Measurements from ENCODE around the gene OR10V1.
"Not testable (repeated sequence)": the region's sequence is repeated elsewhere in the genome, so short reads cannot be mapped to it uniquely, and the experiment has no call there.

OR10V1 gene

DNA sequence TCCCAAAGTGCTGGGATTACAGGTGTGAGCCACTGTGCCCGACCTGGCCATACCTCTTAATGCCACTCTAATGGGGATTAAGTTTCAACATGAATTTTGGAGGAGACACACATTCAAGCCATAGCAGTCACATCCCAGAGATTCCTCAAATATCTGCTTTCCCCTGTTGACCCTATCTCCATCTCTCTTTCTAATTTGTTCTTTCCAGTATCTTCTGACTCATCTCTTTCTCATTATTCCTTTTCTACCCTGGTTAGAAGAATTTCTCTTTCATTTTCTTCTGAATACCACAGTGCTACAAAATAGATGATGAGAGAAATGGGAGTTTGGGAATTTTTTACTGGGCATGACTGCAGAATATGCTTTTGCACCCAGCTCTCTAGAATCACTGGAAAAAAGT, 5.1 kb downstream of the OR10V1 start:
- DNase-seq: peak; percentile 44

DNA sequence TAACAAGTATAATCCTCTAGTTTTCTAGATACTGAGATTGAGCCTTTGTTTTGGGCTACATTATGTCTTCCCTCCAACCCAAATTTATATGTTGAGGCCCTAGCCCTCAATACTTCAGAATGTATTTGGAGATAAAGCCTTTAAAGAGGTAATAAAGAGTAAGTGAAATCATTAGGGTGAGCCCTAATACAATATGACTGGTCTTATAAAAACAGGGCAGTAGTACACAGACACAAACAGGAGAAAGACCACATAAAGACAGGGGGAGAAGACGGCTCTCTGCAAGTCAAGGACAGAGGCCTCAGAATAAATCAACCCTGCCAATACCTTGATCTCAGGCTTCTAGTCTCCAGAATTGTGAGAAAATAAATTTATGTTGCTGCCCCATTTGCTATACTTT, 6.3 kb downstream of the OR10V1 start:
- no peak for DNase-seq

DNA sequence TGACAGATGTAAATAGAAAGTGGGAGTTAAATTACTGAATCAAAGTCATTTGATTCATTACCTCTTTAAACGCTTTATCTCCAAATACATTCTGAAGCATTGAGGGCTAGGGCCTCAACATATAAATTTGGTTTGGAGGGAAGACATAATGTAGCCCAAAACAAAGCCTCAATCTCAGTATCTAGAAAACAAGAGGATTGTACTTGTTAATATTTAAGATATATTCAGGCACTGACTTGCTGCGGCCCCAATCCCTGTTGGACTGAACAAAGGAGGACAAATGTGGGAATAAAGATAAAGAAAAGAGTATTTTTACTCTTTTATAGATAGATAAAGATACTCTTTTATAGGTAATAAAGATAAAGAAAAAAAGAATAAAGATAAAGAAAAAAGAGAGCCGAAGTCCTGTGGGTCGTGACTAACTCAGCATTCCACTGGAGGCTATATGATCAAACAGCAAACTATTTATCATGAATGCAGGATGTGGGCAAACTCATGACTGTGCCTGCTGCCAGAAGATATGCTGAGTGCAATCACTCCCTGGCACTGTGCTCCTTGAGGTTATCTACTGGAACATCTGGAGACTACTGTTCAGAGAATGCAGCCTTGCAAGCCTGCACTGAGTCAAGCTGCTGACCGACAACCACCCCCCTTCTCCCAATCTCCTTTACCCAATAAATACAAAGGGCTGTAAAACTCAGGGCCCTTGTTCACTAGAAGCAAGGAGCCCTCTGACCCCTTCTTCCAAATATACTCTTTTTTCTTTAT, 6.9 kb downstream of the OR10V1 start:
- peak; percentile 98 for DNase-seq

DNA sequence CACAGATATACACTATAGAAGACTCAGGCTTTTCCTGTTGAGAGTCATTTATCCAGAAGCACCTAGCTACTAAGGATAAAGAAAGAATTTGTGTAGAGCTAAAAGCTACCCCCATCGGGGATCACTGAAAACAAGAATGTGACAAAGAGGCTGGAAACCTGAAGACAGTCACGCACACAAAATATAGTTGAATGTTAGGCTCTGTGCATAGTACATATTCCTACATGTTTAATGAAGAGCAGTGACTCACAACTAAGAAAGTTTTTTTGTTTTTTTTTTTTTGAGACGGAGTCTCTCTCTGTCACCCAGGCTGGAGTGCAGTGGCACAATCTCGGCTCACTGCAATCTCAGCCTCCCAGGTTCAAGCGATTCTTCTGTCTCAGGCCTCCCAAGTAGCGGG, 8.4 kb downstream of the OR10V1 start:
- no peak for DNase-seq

DNA sequence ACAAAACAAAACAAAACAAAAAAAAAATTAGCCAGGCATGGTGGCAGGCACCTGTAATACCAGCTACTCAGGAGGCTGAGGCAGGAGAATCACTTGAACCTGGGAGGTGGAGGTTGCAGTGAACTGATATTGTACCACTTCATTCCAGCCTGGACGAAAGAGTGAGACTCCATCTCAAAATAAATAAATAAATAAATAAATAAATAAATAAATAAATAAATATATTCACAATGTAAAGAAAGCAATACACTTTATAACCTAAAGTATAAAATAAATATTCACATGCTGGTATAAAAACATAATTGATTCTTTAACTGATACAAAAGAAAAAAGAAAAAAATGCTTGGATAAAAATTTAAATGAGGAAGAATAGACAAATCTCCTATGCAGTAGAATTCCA, 10.1 kb downstream of the OR10V1 start:
- not testable (repeated sequence) for DNase-seq

DNA sequence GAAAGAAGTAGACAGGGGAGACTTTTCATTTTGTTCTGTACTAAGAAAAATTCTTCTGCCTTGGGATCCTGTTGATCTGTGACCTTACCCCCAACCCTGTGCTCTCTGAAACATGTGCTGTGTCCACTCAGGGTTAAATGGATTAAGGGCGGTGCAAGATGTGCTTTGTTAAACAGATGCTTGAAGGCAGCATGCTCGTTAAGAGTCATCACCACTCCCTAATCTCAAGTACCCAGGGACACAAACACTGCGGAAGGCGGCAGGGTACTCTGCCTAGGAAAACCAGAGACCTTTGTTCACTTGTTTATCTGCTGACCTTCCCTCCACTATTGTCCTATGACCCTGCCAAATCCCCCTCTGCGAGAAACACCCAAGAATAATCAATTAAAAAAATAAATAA, 13.5 kb downstream of the OR10V1 start:
- DNase-seq: not testable (repeated sequence)

DNA sequence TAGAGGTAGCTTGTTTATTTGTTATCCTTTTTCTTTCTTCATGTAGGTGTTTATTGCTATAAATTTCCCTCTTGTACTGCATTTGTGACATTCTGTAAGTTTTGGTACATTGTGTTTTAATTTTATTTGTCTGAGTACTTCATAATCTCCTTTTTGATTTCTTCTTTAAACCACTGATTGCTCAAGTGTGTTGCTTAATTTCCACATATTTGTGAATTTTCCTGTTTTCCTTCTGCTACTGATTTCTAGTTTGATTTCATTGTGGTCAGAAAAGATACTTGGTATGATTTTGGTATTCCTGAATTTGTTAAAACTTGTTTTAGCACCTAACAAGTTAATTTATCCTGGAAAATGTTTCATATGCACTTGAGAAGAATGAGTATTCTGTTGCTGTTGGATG, 15.1 kb downstream of the OR10V1 start:
- DNase-seq: no peak

DNA sequence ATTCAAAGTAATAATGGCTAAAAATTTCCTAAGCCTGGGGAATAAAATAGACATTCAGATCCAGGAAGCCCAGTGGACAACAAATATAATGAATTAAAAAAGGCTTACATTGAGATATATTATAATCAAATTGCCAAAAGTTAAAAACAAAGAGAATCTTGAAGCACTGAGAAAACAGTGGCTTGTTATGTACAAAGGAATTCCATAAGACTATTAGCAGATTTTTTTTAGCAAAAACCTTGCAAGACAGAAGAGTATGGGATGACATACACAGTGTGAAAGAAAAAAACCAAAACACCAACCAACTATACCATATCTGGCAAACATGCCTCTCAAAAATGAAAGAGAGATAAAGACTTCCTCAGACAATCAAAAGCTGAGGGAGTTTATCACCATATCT, 20.7 kb downstream of the OR10V1 start:
- no peak for DNase-seq

DNA sequence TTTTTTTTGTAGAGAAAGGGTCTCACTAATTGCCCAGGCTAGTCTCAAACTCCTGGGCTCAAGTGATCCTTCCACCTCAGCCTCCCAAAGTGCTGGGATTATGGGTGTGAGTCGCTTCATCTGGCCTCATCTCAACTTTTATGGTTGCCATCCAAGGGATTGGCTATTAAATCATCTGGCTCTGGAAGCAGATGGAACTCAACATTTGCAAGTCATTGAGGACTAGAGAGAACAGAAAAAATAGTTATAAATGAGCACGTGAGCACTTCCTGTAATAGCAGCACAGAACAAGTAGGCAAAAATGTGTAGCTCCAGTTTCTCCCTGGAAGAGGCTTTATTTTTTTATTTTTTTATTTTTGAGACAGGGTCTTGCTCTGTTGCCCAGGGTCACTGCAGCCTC, 22.5 kb downstream of the OR10V1 start:
- no peak for DNase-seq

DNA sequence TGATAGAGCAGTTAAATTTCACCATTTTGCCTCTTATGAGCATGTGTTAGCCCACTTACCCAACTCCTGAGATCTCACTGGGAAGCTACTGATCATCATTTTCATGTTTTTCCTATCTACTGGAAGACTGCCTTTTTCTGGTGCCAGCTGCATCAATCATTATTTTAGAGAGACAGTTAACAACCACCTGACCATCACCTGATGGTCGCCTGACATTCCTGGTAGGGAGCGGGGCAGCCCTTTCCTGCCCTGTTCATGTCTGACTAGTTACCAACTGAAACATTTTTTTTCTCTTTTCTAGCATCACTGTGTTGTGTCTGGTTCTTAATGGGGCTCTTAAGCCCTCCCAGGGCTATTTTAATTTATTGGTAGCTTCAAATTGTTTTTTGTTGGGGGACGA, 24.6 kb downstream of the OR10V1 start:
- DNase-seq: no peak

DNA sequence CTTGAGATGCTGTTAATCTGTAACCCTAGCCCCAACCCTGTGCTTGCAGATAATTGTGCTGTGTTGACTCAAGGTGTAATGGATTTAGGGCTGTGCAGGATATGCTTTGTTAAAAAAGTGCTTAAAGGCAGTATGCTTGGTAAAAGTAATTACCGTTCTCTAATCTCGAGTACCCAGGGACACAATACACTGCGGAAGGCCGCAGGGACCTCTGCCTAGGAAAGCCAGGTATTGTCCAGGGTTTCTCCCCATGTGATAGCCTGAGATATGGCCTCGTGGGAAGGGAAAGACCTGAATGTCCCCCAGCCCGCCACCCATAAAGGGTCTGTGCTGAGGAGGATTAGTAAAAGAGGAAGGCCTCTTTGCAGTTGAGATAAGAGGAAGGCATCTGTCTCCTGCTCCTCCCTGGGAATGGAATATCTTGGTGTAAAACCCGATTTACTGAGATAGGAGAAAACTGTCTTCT, 32.4 kb downstream of the OR10V1 start:
- not testable (repeated sequence) for DNase-seq

DNA sequence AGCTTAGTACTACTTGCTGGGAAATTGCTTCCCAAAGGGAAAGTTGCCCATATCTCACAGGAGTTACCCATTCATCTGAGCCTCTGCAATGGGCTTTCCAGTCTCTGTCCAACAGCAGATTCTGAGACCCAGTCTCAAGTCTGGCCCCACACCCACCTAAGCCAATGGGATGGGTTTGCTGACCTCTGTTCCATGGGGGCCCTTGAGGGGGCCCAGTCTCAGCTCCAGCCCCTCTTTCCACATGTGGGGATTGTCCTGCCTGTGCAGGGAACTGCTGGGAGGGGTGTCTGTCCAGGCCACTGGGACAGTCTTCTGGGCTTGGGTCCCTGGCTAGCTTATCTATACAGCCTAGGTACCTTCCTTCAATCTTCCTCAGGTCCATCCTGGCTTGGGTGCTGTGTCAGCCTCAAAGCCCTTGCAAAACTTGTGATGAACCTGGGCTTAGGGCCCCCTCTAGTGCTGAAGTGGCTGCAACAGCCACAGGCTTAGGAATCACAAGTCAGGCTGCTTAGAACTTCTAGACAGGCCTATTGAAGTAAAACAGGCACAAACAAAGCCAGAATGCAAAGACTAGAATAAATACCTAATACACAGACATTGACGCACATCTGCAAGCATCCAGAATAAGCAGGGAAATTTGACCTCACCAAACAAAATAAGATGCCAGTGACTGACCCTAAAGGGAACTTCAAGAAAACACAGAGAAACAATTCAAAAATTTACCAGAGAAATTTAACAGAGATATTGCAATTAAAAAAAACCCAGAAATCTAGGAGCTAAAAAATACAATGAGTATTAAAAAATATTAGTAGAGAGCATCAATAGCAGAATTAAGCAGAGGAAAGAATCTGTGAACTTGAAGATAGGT, 33.1 kb downstream of the OR10V1 start:
- DNase-seq: peak; percentile 60

DNA sequence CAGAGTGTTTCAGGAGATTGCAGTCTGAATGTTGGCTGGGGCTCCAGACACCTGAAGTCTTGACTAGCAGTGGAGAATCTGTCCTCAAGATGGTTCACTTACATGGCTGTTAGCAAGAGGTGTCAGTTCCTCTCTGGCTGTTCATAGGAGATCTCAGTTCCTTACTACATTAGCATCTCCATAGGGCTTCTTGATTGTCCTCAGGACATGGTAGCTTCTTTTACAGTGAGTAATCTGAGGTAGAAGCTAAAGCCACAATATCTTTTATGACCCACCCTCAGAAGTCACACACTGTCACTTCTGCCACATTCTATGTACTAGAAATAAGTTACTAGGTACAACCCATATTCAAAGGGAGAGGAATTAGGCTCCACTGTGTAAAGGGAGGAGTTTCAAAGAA, 34.3 kb downstream of the OR10V1 start:
- DNase-seq: no peak

DNA sequence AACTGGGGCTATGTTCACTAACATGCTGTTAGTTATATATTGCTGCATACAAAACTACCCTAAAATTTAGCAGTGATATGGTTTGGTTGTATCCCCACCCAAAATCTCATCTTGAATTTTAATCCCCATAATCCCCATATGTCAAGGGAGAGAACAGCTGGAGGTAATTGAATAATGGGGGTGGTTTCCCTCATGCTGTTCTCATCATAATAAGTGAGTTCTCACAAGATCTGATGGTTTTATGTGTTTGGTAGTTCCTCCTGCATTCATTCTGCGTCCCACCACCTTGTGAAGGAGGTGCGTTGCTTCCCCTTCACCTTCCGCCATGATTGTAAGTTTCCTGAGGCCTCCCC, 34.9 kb downstream of the OR10V1 start:
- no peak for DNase-seq

DNA sequence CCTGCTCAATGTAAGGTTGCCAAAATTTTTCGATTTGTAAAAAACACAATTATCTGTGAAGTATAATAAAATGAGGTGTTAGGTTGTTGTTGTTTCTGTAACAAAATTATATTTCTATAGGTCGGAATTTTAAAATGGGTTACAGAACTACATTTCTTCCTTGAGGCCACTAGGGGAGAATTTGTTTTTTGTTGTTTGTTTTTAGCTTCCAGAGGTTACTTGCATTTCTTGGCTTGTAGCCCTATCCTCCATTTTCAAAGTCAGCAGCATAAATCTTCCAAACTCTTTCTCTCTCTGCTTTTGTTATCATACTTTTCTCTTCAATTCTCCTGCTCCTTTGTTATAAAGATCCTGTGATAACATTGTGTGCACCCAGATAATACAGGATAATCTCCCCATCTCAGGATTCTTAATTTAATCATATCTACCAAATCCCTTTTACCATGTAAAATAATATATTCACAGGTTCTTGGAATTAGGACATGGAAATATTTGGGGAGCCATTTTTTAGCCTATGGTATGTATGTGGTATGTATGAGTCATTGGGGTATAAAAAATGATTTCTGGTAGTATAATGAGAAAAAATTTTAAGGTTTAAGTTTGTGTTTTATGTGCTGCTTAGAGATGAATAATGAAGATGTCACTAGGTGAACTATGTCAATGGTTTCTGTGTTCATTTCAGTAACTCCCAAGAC, 35.4 kb downstream of the OR10V1 start:
- DNase-seq: no peak

DNA sequence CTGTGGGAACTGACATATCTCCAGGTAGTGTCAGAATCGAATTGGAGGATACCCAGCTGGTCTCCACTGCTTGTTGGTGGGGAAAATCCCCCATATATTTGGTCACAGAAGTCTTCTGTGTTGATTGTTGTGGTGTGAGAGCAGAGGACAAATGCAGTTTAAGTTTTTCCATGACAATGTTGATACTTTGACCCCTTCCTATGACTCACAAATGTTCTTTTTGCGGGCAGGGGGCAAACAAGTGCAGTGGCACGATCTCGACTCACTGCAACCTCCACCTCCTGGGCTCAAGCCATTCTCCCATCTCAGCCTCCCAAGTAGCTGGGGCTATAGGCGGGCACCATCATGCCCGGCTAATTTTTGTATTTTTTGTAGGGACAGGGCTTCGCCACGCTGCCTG, 37.4 kb downstream of the OR10V1 start:
- DNase-seq: no peak

DNA sequence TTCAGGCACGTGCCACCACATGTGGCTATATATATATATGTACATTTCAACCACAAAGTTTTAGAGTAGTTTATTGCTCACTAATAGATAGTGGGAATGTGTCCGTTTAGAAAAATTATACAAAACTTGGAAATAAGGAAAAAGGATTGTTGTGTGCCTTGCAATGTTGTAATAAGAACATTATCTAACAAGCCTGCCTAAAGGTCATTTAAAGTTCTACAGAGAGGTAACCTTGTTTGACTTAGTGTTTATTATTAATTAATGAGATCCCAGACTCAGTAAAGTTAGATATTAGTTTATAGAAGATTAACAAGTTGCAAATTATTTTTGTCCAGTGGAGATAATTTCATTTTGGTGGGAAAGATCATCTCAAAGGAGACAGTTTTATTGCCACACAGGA, 39.4 kb downstream of the OR10V1 start:
- no peak for DNase-seq

DNA sequence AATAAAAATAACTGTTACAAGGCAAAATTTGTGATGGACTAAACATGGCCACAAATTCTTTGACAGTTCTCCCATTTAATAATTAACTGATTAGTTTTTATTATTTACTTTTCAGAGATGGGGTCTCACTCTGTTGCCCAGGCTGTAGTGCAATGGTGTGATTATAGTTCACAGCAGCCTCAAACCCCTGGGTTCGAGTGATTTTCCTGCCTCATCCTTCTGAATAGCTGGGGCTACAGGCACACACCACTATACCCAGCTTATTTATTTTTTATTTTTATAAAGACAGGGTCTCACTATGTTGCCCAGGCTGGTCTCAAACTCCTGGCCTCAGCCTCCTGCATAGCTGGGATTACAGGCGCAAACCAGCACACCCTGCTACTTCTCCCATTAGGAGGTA, 40.4 kb downstream of the OR10V1 start:
- no peak for DNase-seq

DNA sequence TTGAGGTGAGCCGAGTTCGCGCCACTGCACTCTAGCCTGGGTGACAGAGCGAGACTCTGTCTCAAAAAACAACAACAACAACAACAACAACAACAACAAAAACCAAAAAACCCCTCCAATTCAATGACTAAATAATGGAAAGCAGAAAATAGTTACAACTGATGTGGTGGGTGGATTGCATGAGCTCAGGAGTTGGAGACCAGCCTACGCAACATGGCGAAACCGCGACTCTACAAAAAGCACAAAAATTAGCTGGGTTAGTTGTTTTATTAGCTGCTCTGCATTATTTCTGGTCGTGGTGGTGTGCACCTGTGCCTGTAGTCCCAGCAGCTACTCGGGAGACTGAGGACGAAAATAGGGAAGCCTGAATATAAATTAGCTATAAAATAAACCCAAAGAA, 42.2 kb downstream of the OR10V1 start:
- DNase-seq: no peak

DNA sequence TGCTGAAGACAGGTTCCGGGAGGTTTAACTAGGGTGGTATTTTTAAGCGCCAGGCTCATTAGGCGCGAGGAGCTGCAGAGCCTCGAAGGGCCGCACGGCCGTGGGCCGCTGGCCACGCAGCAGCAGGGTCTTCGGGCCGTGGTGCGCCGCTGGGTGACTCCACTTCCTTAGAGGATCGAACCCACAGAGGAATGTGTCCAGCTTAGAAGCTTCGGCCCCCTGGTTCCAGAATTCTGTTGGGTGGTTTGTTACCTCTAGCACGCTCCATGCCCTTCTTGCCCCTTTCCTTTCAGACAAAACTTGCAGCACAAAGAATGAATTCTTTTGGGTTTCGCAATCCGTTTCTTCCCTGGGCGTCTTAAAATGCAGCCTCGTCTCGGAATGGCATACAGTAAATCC, 44.0 kb downstream of the OR10V1 start:
- peak; percentile 31 for DNase-seq

DNA sequence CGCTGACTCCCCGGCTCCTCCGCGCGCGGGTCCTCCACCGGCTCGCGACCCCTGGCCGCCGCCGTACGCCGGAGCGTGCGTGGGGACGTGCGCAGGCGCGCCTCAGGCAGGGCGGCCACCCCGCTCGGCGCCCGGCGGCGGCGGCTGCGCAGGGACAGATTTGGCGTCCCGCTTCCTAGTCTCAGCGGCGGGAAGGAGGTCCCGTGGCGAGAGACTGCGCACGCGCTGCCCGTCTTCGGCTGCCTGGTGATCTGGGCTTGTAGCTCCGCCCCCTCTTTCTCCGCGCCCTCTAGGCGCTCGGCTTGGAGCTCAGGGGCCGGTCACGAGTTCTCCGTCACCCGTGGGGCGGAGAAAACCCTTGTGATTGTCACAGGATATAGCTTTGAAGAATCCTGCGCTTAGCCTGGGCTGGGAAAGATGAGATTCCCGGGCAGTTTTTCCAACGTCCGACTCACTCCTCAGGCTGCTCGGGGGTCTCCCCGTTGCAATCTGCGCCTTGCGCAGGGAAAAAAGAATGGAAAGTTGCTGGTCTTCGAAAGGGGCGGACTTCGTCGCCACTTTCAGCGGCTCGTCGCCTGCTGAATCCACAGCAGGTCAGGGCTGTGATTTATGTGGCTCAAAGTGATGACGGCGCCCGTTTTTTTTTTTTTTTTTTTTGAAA, 44.6 kb downstream of the OR10V1 start, which contains the start of gene PATL1:
TSS of gene PATL1 (minus strand) at position 88 of the 661 bp plus-strand sequence. CDS start 142 bp downstream, outside the sequence.
- peak; percentile 96 for DNase-seq

DNA sequence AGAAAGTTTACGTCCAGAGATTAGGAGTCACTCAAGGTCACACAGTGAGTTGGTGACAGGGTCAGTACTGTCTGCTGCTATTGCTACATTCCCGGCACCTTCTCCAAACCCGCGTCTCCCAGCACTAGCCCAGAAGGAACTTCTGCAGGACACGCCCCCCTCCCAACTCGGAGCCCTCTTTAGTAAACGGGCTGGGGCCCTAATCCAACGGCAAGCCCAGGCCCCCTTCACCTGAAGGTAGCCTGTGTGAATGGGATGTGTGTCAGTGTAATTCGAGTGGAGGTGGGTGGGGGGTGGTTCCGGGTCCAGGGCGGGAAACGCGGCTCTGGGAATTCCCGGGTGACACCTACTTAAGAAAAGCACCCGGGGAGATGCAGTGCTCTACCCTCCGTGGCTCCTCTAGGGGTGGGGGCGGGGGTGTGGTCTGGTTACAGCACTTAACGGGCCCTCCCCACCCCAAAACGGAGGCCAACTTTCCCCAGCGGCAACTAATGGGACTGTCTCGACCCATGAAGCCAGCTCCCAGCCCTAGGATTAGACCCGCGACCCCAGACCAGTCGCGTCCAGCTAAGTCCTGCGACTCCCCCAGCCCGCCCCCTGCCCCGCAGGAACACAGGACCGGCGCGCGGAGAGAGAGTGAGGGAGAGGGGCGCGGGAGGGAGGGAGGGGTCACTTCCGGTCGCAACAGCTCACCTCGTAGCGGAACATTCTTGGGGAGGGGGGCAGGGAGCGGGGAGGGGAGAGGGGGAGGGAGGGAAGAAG, 45.3 kb downstream of the OR10V1 start:
- peak; percentile 49 for DNase-seq
